Measurements from ENCODE around the gene CEL.
"Not testable (repeated sequence)": the region's sequence is repeated elsewhere in the genome, so short reads cannot be mapped to it uniquely, and the experiment has no call there.

GRCh38 chr9:133062569-133062968, 788 bp downstream of the CEL start:
- TF ChIP-seq CTCF (conservative IDR thresholded peaks at IDR 0.05; ENCODE audit: low read depth, low read length); EZH2 (IDR thresholded peaks at IDR 0.05; ENCODE audit: borderline replicate concordance, low read depth, low read length, poor library complexity, severe bottlenecking): not testable (repeated sequence)

Measured in A673 (cell line).